Muscle of back (tissue), 11 donors: ENCODE data around the gene CKM. TPM values are rescaled to one million over a fixed set of nuclear protein-coding genes. Genes with fewer than 3 reads are reported as not detected.
"Not testable (repeated sequence)": the region's sequence is repeated elsewhere in the genome, so short reads cannot be mapped to it uniquely, and the experiment has no call there.

Experiments used
- DNase-seq, 3 donors: peaks; one replicate each; pipeline versions ENCODE4 v3.0.0 to v3.0.0-alpha.2; 2013
- polyA plus RNA-seq, 10 donors: library from polyadenylated mRNA; unstranded; fragments of 120-200 nt; gene quantifications; one replicate each; pipeline ENCODE4 v1.2.1, GENCODE V29; 2013; ENCODE audit not compliant: insufficient read length in 10 of 10

Gene CKM
- polyA plus RNA-seq, 10 donors = 1,344 to 3,569 (median 3,092) TPM

- DNase-seq = peak in 2 of 3 donors; percentile 64 to 75
Measured at GRCh38 chr19:45294291-45295029, 28.2 kb downstream of the CKM start.

GRCh38 chr19:45293682-45294081 is 29.0 kb downstream of the CKM start:
- no peak for DNase-seq

GRCh38 chr19:45291834-45292233 is 30.8 kb downstream of the CKM start:
- DNase-seq = no peak

- DNase-seq = no peak
Measured at GRCh38 chr19:45290381-45290931, 32.2 kb downstream of the CKM start.

GRCh38 chr19:45283443-45284033 is 39.1 kb downstream of the CKM start:
- DNase-seq = no peak

- DNase-seq = no peak
Measured at GRCh38 chr19:45280471-45280961, 42.2 kb downstream of the CKM start.

GRCh38 chr19:45279587-45280192 is 43.0 kb downstream of the CKM start:
- no peak for DNase-seq

GRCh38 chr19:45278087-45278486 is 44.6 kb downstream of the CKM start:
- DNase-seq = no peak

GRCh38 chr19:45276284-45276687 is 46.4 kb downstream of the CKM start:
- DNase-seq = peak in 2 of 3 donors; percentile 53 to 73

- peak in 2 of 3 donors; percentile 38 to 43 for DNase-seq
Measured at GRCh38 chr19:45275370-45275971, 47.2 kb downstream of the CKM start.

- no peak for DNase-seq
Measured at GRCh38 chr19:45273521-45273855, 49.2 kb downstream of the CKM start.

- no peak for DNase-seq
Measured at GRCh38 chr19:45271735-45272108, 51.0 kb downstream of the CKM start.

- no peak for DNase-seq
Measured at GRCh38 chr19:45271098-45271734, 51.5 kb downstream of the CKM start.

GRCh38 chr19:45269939-45270338 is 52.7 kb downstream of the CKM start:
- DNase-seq = not testable (repeated sequence)

- no peak for DNase-seq
Measured at GRCh38 chr19:45267296-45267695, 55.4 kb downstream of the CKM start.

GRCh38 chr19:45265375-45265774 is 57.3 kb downstream of the CKM start:
- no peak for DNase-seq

GRCh38 chr19:45264781-45265317 is 57.8 kb downstream of the CKM start:
- DNase-seq = no peak

GRCh38 chr19:45263013-45263412 is 59.7 kb downstream of the CKM start:
- no peak for DNase-seq

GRCh38 chr19:45262570-45262969 is 60.1 kb downstream of the CKM start:
- DNase-seq = no peak

- DNase-seq = no peak
Measured at GRCh38 chr19:45258862-45259261, 63.8 kb downstream of the CKM start.

GRCh38 chr19:45256836-45257235 is 65.8 kb downstream of the CKM start:
- no peak for DNase-seq
